Measurements from ENCODE around the gene E2F3.

The E2F3 gene

GRCh38 chr6:20389066-20389465 lies 12.6 kb upstream of the E2F3 start:
- DNase-seq (no peak), ATAC-seq (ENCODE audit: insufficient read depth, low read depth) (no peak)
- Histone ChIP-seq H3K36me3 (ENCODE audit: insufficient read depth, low read length) (no peaks in the 10 kb centered on the region), H3K27me3 (ENCODE audit: insufficient read depth, low read length, poor library complexity) (no peaks in the 10 kb centered on the region), H2AFZ (ENCODE audit: low read depth, low read length) (no peak overlapping the region), H3K4me2 (ENCODE audit: insufficient read depth, low read length) (no peak overlapping the region), H3K79me2 (ENCODE audit: insufficient read depth, low read length) (no peaks in the 10 kb centered on the region), H4K20me1 (ENCODE audit: insufficient read depth, low read length) (no peaks in the 10 kb centered on the region), H3K4me3 (ENCODE audit: low read depth in 1 of 2, low read length in 2 of 2) (no peak overlapping the region), H3K9me3 (ENCODE audit: insufficient read depth, low read length, severe bottlenecking) (no peaks in the 10 kb centered on the region), H3K4me1 (ENCODE audit: insufficient read depth, low read length) (no peaks in the 10 kb centered on the region), H3K27ac (ENCODE audit: low read length) (no peak overlapping the region), H3K9ac (ENCODE audit: low read depth, low read length) (no peak overlapping the region)
- TF ChIP-seq EZH2 (IDR thresholded peaks at IDR 0.05; ENCODE audit: borderline replicate concordance, low read depth, low read length, severe bottlenecking) (no peak), CTCF (IDR thresholded peaks at IDR 0.05; ENCODE audit: borderline replicate concordance, extremely low read depth, low read length, poor library complexity, severe bottlenecking) (no peak)

DNA sequence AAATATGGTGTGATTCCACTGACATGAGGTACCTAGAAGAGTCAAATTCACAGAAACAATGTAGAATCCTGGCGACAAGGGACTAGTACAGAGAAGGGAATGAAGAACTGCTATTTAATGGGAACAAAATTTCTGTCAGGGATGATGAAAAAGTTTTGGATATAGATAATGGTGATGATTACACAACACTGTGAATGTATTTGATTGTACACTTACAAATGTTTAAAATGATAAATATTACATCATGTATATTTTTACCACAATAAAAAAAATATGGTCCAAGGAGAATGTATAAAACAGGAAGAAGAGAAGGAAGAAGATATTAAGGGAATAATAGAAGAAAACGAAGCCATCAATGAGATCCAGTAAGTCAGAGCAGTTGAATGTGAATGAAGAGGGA lies 8.4 kb upstream of the E2F3 start:
- no peak overlapping the region for H3K4me2 ChIP-seq (ENCODE audit: insufficient read depth, low read length)
- no peaks in the 10 kb centered on the region for H3K79me2 ChIP-seq (ENCODE audit: insufficient read depth, low read length)
- no peaks in the 10 kb centered on the region for H3K9me3 ChIP-seq (ENCODE audit: insufficient read depth, low read length, severe bottlenecking)
- H3K27ac ChIP-seq (ENCODE audit: low read length), result no peak overlapping the region
- H3K36me3 ChIP-seq (ENCODE audit: insufficient read depth, low read length), result no peaks in the 10 kb centered on the region
- ATAC-seq (ENCODE audit: insufficient read depth, low read depth) (no peak), DNase-seq (no peak)
- no peak overlapping the region for H2AFZ ChIP-seq (ENCODE audit: low read depth, low read length)
- no peak overlapping the region for H3K9ac ChIP-seq (ENCODE audit: low read depth, low read length)
- H3K4me1 ChIP-seq (ENCODE audit: insufficient read depth, low read length), result no peaks in the 10 kb centered on the region
- H3K27me3 ChIP-seq (ENCODE audit: insufficient read depth, low read length, poor library complexity), result no peaks in the 10 kb centered on the region
- H4K20me1 ChIP-seq (ENCODE audit: insufficient read depth, low read length), result no peaks in the 10 kb centered on the region
- H3K4me3 ChIP-seq (ENCODE audit: low read depth in 1 of 2, low read length in 2 of 2), result no peak overlapping the region
- TF ChIP-seq CTCF (IDR thresholded peaks at IDR 0.05; ENCODE audit: borderline replicate concordance, extremely low read depth, low read length, poor library complexity, severe bottlenecking) (no peak), EZH2 (IDR thresholded peaks at IDR 0.05; ENCODE audit: borderline replicate concordance, low read depth, low read length, severe bottlenecking) (no peak)

GRCh38 chr6:20399518-20399917 lies 2.2 kb upstream of the E2F3 start:
- no peaks in the 10 kb centered on the region for H3K27me3 ChIP-seq (ENCODE audit: insufficient read depth, low read length, poor library complexity)
- DNase-seq, result no peak
- peaks cover 4% of the 10 kb centered on the region for H4K20me1 ChIP-seq (ENCODE audit: insufficient read depth, low read length)
- no peak overlapping the region for H3K27ac ChIP-seq (ENCODE audit: low read length)
- no peak overlapping the region for H2AFZ ChIP-seq (ENCODE audit: low read depth, low read length)
- H3K4me2 ChIP-seq (ENCODE audit: insufficient read depth, low read length), result no peak overlapping the region
- no peak for ATAC-seq (ENCODE audit: insufficient read depth, low read depth)
- no peak overlapping the region for H3K4me3 ChIP-seq (ENCODE audit: low read depth in 1 of 2, low read length in 2 of 2)
- TF ChIP-seq EZH2 (IDR thresholded peaks at IDR 0.05; ENCODE audit: borderline replicate concordance, low read depth, low read length, severe bottlenecking) (no peak), CTCF (IDR thresholded peaks at IDR 0.05; ENCODE audit: borderline replicate concordance, extremely low read depth, low read length, poor library complexity, severe bottlenecking) (no peak)
- no peaks in the 10 kb centered on the region; the same call in 1 of the 2 replicates for H3K36me3 ChIP-seq (ENCODE audit: insufficient read depth, low read length)
- no peak overlapping the region for H3K9ac ChIP-seq (ENCODE audit: low read depth, low read length)
- no peaks in the 10 kb centered on the region for H3K9me3 ChIP-seq (ENCODE audit: insufficient read depth, low read length, severe bottlenecking)
- H3K4me1 ChIP-seq (ENCODE audit: insufficient read depth, low read length), result peaks cover 15% of the 10 kb centered on the region
- peaks cover 26% of the 10 kb centered on the region for H3K79me2 ChIP-seq (ENCODE audit: insufficient read depth, low read length)

Measured in DND-41 (cell line).